GM06990 (cell line): ENCODE data around the gene C1orf216.

Source experiments
- DNase-seq: peaks from one replicate; pipeline ENCODE4 v3.0.0-alpha.2; 2011; ENCODE audit not compliant: insufficient read length; ENCODE audit errors: extremely low read depth
- H3K27me3 ChIP-seq: replicated peaks from 2 replicates; pipeline ENCODE4 v1.6.0; 2011; ENCODE audit warnings: low read length; ENCODE audit not compliant: control insufficient read depth, insufficient read depth
- H3K36me3 ChIP-seq: 2 replicates; pipeline ENCODE4 v1.5.1; 2011; ENCODE audit warnings: low read length; ENCODE audit not compliant: control insufficient read depth, insufficient read depth
- H3K4me3 ChIP-seq: replicated peaks from 2 replicates; pipeline ENCODE4 v1.5.1; 2011; ENCODE audit warnings: low read depth, mild to moderate bottlenecking, control low read depth, low read length
- CTCF ChIP-seq: IDR thresholded peaks from 2 replicates; pipeline ENCODE4 v1.5.1; 2011; ENCODE audit warnings: low read length, control low read depth, mild to moderate bottlenecking, inconsistent platforms; ENCODE audit not compliant: insufficient read depth, poor library complexity, severe bottlenecking

Gene C1orf216

GRCh38 chr1:35718492-35719336 lies at the start of gene C1orf216:
Gene C1orf216, minus strand, starts transcription at chr1:35718884. Its CDS starts 2,563 bp downstream, at chr1:35716321.
- Histone ChIP-seq H3K4me3 (peak within 1 kb of the TSS; percentile 87), H3K36me3 (peaks cover 4% of the 10 kb centered on the region), H3K27me3 (no peaks in the 10 kb centered on the region)
- no peak for TF ChIP-seq CTCF
- peak; percentile 83 for DNase-seq

GRCh38 chr1:35764283-35764682 lies 45.6 kb upstream of the C1orf216 start:
- TF ChIP-seq CTCF, result no peak
- DNase-seq, result no peak
- Histone ChIP-seq H3K36me3 (no peaks in the 10 kb centered on the region; the same call in none of the 2 replicates), H3K27me3 (no peaks in the 10 kb centered on the region), H3K4me3 (no peak overlapping the region)

GRCh38 chr1:35763201-35763600 lies 44.5 kb upstream of the C1orf216 start:
- no peak overlapping the region for H3K4me3 ChIP-seq
- no peak for TF ChIP-seq CTCF
- H3K27me3 ChIP-seq, result no peaks in the 10 kb centered on the region
- no peaks in the 10 kb centered on the region; the same call in none of the 2 replicates for H3K36me3 ChIP-seq
- no peak for DNase-seq

GRCh38 chr1:35762141-35762540 lies 43.5 kb upstream of the C1orf216 start:
- TF ChIP-seq CTCF, result no peak
- Histone ChIP-seq H3K4me3 (no peak overlapping the region), H3K36me3 (no peaks in the 10 kb centered on the region; the same call in none of the 2 replicates), H3K27me3 (no peaks in the 10 kb centered on the region)
- no peak for DNase-seq

- H3K4me3 ChIP-seq, result no peak overlapping the region
- no peaks in the 10 kb centered on the region; the same call in 1 of the 2 replicates for H3K36me3 ChIP-seq
- no peaks in the 10 kb centered on the region for H3K27me3 ChIP-seq
- no peak for DNase-seq
- TF ChIP-seq CTCF, result no peak
These were observed 37.4 kb upstream of the C1orf216 start for GRCh38 chr1:35756064-35756463.
